Skeletal muscle satellite cell (primary cell): Measurements from ENCODE around the gene LYRM4.

ENCODE experiments used
- H3K27me3 ChIP-seq: 2 replicates; pipeline ENCODE4 v1.7.0; 2013; ENCODE audit warnings: low read length; ENCODE audit not compliant: control insufficient read depth, insufficient read depth
- H3K36me3 ChIP-seq: 2 replicates; pipeline ENCODE4 v1.7.0; 2013; ENCODE audit warnings: mild to moderate bottlenecking, control low read depth, low read length; ENCODE audit not compliant: insufficient read depth
- H3K4me1 ChIP-seq: 2 replicates; pipeline ENCODE4 v1.7.0; 2013; ENCODE audit warnings: low read length; ENCODE audit not compliant: control insufficient read depth, insufficient read depth
- H3K4me2 ChIP-seq: 2 replicates; pipeline ENCODE4 v1.7.0; 2013; ENCODE audit warnings: mild to moderate bottlenecking, low read length
- H3K4me3 ChIP-seq: 2 replicates; pipeline ENCODE4 v1.7.0; 2013; ENCODE audit warnings: low read length
- H3K9ac ChIP-seq: 2 replicates; pipeline ENCODE4 v1.7.0; 2013; ENCODE audit warnings: mild to moderate bottlenecking, low read depth, low read length, moderate library complexity
- H3K9me3 ChIP-seq: replicated peaks from 2 replicates; pipeline ENCODE4 v1.7.0; 2013; ENCODE audit warnings: mild to moderate bottlenecking, control low read depth, low read length

Gene LYRM4

DNA sequence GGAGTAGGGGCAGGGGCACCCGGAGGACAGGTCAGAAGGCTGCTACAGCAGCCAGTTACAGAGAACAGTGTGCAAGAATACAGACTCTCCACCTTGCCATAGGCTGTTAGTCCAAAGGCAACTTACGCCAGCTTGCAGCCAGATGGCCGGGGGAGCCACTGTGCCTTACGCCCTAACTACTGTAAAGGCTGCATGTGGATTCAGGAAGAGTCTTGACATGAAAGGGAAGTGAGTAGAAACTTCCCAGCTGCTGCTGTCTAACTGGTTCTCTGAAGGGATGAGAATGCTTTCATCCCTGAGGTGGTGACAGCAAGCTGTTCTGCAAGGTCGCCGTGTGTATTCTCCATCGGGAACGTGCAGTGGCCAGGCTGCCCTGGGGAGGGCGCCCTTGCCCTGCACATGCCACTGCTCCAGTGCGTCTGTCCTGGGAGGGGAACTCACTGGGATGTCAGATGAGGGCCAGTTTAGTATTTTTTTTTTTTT, 46.1 kb downstream of the LYRM4 start:
- Histone ChIP-seq H3K36me3 (peaks cover 3% of the 10 kb centered on the region), H3K4me1 (peaks cover 14% of the 10 kb centered on the region), H3K9me3 (no peaks in the 10 kb centered on the region), H3K9ac (no peak overlapping the region), H3K4me2 (peak overlapping the region; percentile 30), H3K4me3 (no peak overlapping the region), H3K27me3 (no peaks in the 10 kb centered on the region)

DNA sequence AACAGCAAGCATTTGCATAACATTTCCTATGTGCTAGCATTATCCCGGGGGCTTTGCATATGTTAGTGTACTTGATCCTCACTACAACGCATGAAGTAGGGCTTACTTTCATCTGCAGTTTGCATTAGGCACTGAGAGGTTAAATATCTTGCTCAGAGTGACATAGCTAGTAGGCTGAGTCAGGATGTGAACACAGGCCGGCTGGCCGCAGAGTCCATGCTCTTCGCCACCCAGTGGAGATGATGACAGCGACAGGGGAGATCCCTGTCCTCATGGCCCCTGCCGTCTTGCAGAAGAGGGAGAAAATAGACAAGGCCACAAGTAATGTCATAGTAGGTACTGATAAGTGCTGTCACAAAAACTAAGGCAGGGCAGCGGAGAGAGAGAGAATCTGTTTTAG, 46.9 kb downstream of the LYRM4 start:
- H3K4me2 ChIP-seq: no peak overlapping the region
- no peaks in the 10 kb centered on the region for H3K9me3 ChIP-seq
- peaks cover 14% of the 10 kb centered on the region for H3K4me1 ChIP-seq
- H3K27me3 ChIP-seq: no peaks in the 10 kb centered on the region
- peaks cover 3% of the 10 kb centered on the region for H3K36me3 ChIP-seq
- no peak overlapping the region for H3K9ac ChIP-seq
- no peak overlapping the region for H3K4me3 ChIP-seq

DNA sequence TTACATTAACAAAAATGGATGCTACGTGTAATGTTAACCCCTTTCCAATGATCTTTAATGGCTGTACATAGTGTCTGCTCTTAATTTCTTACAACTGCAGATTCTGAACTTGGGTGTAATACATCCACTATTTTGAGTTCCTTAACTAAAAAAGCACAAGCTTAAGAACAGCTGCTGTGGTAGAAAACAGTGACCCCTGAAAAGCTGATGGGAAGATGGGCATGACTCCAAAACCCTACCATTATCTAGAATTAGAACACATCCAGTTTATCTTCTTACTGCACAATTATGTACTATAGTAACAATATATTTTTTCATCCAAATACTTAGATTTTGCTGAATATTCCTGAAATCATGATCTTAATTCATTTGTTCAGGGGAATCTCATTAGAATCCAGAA, 49.3 kb downstream of the LYRM4 start:
- no peak overlapping the region for H3K9ac ChIP-seq
- H3K27me3 ChIP-seq: no peaks in the 10 kb centered on the region
- peaks cover 3% of the 10 kb centered on the region for H3K36me3 ChIP-seq
- H3K9me3 ChIP-seq: no peaks in the 10 kb centered on the region
- peaks cover 14% of the 10 kb centered on the region for H3K4me1 ChIP-seq
- no peak overlapping the region for H3K4me2 ChIP-seq
- H3K4me3 ChIP-seq: no peak overlapping the region

DNA sequence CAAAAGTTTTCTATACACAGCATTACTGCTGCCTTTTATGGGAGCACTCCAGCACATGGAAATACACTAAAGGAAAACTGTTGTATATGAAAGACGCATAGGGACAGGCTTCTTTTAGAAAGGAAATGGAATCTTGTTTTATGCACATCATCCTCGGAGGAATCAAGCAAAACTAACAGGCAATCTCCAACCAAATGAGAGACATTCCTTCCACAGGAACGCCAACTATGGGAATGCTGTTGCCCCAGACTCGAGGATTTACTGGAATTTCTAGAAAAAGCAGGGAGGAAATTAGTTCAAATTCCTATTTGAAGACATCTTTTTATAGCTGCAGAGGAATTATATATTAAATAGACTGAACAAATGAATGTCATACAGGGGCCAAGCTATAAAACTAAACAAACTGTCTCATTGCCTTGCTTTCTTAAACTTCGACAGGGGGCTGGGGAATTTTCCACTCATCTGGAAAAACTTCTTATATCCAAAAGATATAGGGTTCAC, 52.2 kb downstream of the LYRM4 start:
- Histone ChIP-seq H3K9ac (no peak overlapping the region), H3K4me3 (no peak overlapping the region), H3K9me3 (no peaks in the 10 kb centered on the region), H3K36me3 (peaks cover 3% of the 10 kb centered on the region), H3K27me3 (no peaks in the 10 kb centered on the region), H3K4me1 (peaks cover 17% of the 10 kb centered on the region), H3K4me2 (no peak overlapping the region)

DNA sequence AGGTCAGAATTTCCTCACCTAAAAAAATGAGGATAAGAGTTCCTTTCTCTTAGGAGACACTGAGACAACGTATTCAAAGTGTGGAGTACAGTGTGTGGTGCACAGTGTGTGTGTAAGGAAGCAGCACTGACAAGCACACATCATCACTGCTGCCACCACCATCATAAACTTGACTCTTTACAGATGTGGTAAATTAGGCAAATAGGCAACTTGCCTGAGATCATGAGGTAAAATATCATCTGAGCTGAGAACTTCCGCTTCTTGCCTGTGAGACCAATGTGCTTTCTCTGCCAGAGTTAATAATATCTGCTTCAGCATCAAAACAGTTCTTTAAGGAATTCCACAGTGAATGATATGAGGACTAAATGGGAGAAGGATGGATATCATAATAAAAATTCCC, 52.7 kb downstream of the LYRM4 start:
- Histone ChIP-seq H3K4me1 (peaks cover 17% of the 10 kb centered on the region), H3K4me2 (no peak overlapping the region), H3K9ac (no peak overlapping the region), H3K36me3 (peaks cover 2% of the 10 kb centered on the region), H3K27me3 (no peaks in the 10 kb centered on the region), H3K4me3 (no peak overlapping the region), H3K9me3 (no peaks in the 10 kb centered on the region)

DNA sequence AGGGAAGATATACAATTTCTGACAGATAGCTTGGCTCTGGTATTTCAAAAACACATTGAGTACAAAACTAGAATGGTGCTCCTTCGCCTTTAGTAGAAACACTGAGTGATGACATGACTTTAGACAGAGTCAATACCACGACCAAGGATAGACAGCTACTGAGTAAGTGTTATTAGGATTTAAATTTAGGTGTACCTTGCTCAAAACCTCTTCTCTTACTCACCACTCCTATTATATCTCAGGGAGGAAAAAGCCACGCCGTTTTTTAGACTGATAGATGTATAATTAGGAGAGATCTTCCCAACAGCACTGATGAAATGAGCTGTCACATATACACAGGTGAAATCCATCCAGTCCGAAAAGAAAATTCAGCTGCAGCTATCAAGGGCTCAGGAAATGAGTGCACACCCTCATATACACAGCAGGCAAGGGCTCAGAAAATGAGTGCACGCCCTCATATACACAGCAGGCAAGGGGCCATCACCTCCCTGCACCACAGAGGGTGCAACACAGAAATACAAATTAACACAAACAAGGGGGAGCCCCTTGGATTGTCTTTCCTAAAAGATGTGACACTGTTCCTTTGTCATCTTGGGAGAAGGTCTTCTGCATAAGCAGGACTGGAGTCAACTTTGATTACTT, 53.7 kb downstream of the LYRM4 start:
- H3K27me3 ChIP-seq: no peaks in the 10 kb centered on the region
- H3K4me3 ChIP-seq: no peak overlapping the region
- no peak overlapping the region for H3K9ac ChIP-seq
- no peaks in the 10 kb centered on the region for H3K36me3 ChIP-seq
- H3K4me1 ChIP-seq: peaks cover 17% of the 10 kb centered on the region
- no peak overlapping the region for H3K4me2 ChIP-seq
- no peaks in the 10 kb centered on the region for H3K9me3 ChIP-seq

GRCh38 chr6:5205877-5206850, 54.6 kb downstream of the LYRM4 start:
- H3K27me3 ChIP-seq: no peaks in the 10 kb centered on the region
- H3K9me3 ChIP-seq: no peaks in the 10 kb centered on the region
- H3K9ac ChIP-seq: no peak overlapping the region
- H3K4me3 ChIP-seq: no peak overlapping the region
- peaks cover 17% of the 10 kb centered on the region for H3K4me1 ChIP-seq
- H3K4me2 ChIP-seq: no peak overlapping the region
- no peaks in the 10 kb centered on the region for H3K36me3 ChIP-seq

- Histone ChIP-seq H3K9ac (no peak overlapping the region), H3K4me2 (no peak overlapping the region), H3K4me1 (peaks cover 17% of the 10 kb centered on the region), H3K4me3 (no peak overlapping the region), H3K9me3 (no peaks in the 10 kb centered on the region), H3K27me3 (no peaks in the 10 kb centered on the region), H3K36me3 (no peaks in the 10 kb centered on the region)
Measured at GRCh38 chr6:5205035-5205507, 55.7 kb downstream of the LYRM4 start.

GRCh38 chr6:5204376-5204775, 56.4 kb downstream of the LYRM4 start:
- H3K36me3 ChIP-seq: no peaks in the 10 kb centered on the region
- no peak overlapping the region for H3K9ac ChIP-seq
- peaks cover 17% of the 10 kb centered on the region for H3K4me1 ChIP-seq
- no peak overlapping the region for H3K4me3 ChIP-seq
- H3K4me2 ChIP-seq: no peak overlapping the region
- no peaks in the 10 kb centered on the region for H3K27me3 ChIP-seq
- no peaks in the 10 kb centered on the region for H3K9me3 ChIP-seq

- Histone ChIP-seq H3K4me1 (peaks cover 17% of the 10 kb centered on the region), H3K27me3 (no peaks in the 10 kb centered on the region), H3K4me3 (no peak overlapping the region), H3K9me3 (no peaks in the 10 kb centered on the region), H3K36me3 (no peaks in the 10 kb centered on the region), H3K9ac (no peak overlapping the region), H3K4me2 (no peak overlapping the region)
Measured at GRCh38 chr6:5203546-5203945, 57.2 kb downstream of the LYRM4 start.

DNA sequence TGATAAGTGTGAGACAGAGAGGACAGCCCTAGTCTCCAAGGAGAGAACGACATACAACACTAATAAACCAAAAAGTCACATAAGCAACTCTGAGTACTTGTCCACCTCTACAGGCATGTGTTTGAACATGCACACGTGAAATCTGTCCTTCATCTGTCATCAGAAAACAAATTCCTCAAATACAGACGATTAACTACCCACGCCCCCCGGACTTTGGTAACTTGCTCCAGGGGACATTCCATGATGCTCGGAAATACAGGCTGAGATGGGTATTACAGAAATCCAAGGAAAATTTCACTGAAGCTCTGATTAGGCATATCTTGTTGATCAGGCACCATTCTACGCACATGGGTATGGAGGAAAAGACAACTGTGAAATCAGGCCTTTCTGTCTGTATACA, 57.8 kb downstream of the LYRM4 start:
- peaks cover 17% of the 10 kb centered on the region for H3K4me1 ChIP-seq
- no peak overlapping the region for H3K4me2 ChIP-seq
- no peaks in the 10 kb centered on the region for H3K27me3 ChIP-seq
- H3K36me3 ChIP-seq: no peaks in the 10 kb centered on the region
- H3K4me3 ChIP-seq: no peak overlapping the region
- no peak overlapping the region for H3K9ac ChIP-seq
- no peaks in the 10 kb centered on the region for H3K9me3 ChIP-seq
